Measurements from ENCODE around the gene TACC2.
"Not testable (repeated sequence)": the region's sequence is repeated elsewhere in the genome, so short reads cannot be mapped to it uniquely, and the experiment has no call there.

The TACC2 gene

DNA sequence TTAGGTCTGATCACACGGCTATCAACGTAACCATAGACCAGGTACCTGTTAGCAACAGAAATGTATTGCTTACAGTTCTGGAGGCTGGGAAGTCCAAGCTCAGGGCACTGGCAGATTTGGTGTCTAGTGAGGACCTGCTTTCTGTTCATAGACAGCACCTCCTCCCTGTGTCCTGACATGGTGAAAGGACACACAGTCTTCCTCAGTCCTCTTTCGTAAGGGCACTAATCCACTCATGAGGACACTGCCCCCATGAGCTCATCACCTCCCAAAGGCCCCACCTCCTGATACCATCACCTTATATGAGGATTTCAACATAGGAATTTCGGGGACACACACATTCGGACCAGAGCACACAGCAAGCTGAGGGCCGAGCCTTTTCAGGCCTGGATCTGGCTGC is 210.7 kb downstream of the TACC2 start:
- DNase-seq = no peak

DNA sequence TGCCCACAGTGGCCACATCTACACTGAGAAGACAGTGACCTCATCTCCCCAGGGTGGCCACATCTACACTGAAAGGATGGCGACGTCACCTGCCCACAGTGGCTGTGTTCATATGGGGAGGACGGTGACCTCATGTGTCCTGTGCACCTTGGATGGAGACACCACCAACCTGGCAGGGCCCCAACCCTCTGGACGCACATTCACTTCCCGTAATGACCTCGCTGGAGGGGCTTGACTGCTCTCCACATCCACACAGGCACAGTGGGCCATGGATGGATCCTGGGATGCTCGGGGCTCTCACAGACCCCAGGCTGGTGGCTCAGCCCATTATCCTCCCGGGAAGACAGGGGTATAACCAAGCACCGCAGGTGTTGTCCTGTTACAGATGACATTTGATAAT is 212.4 kb downstream of the TACC2 start:
- DNase-seq = no peak

DNA sequence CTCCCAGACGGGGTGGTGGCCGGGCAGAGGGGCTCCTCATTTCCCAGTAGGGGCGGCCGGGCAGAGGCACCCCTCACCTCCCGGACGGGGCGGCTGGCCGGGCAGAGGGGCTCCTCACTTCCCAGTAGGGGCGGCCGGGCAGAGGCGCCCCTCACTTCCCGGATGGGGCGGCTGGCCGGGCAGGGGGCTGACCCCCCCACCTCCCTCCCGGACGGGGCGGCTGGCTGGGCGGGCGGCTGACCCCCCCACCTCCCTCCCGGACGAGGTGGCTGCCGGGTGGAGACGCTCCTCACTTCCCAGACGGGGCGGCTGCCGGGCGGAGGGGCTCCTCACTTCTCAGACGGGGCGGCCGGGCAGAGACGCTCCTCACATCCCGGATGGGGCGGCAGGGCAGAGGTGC is 214.2 kb downstream of the TACC2 start:
- not testable (repeated sequence) for DNase-seq

DNA sequence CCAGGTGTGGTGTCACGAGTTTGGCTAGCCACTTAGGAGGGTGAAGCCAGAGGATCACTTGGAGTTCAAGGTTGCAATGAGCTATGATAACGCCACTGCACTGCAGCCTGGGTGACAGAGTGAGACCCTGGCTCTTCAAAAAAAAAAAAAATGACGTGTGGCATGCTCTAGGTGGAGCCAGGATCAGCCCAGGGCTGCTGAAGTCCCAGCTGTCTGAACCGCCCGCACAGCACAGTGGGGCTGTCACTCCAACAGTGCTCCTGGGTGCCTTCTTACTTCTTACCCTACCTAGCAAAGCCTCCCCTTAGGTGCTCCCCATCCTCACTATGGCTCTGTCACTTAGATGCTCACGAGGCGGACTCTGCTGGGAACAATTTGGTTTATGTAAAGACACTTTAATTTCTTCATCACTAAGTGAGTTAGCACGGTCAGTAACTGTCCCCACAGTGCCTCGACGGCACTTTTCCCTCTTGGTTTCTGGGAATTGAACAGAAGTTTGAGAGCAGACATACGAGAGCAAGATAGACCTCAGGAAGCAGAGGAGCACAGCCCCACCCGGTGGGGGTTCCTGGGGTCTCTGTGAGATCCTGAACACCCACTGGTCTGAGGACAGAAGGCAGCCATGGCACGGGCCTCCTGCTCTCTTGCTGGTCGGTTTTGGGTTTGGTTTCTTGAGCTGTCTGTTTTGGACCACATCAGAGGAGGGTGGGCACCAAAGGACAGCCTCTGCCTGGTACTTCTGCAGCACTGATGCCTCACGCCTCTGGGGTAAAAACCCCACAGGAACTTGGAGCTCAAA is 215.9 kb downstream of the TACC2 start:
- no peak for DNase-seq

DNA sequence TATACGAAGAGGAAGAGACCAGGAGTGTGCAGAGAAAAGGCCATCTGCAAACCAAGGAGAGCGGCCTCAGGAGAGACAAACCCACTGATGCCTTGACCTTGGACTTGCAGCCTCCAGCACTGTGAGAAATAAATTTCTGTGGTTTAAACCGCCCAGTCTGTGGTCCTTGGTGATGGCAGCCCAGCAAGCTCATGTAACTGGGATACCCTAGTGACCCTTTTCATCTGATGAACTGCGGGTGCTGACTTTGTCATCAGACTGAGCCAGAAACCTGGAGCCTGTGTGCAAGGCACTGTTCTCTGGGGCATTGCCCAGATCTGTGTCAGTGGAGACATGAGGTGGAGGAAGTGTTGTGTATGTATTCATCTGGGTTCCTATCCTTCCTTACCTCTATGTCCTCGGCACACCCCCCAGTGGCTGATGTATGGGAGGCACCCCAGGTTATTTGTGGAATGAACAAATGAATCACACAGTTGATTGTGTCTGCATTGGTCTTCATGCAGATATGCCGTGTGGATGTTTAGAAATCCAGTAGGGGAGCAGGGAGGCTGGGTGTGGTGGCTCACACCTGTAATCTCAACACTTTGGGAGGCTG is 217.6 kb downstream of the TACC2 start:
- no peak for DNase-seq

DNA sequence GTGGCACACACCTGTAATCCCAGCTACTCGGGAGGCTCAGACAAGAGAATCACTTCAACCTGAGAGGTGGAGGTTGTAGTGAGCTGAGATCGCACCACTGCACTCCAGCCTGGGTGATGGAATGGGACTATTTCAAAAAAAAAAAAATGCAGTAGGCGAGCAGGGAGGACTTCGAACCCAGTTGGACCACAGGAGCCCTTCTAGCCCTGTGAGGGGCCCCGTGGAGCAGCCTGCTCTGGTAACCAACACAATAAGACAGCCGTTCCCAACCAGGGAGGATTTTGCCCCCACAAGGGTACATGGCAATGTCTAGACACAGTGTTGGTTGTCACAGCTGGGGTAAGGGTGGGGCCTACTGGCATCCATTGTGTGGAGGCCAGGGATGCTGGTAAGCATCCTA is 218.2 kb downstream of the TACC2 start:
- DNase-seq = no peak

DNA sequence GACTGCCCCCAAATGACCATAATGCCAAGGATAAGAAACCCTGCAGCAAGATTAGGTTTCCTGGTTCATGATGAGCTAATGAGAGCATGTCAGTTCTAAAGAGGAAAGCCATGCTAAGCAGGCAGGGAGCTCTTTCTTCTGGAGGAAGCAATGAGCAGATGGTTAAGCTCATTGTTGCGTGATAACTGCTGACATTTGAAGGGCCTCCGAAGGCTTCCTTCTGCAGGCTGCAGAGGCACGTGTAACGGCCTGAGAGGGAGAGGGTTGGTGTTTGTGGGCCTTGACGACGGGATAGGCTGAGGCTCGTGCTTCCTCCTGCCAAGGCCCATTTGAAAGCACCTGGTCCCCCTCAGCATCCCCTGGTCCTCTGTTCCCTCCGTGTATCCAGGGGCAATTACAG is 218.6 kb downstream of the TACC2 start:
- DNase-seq = no peak

DNA sequence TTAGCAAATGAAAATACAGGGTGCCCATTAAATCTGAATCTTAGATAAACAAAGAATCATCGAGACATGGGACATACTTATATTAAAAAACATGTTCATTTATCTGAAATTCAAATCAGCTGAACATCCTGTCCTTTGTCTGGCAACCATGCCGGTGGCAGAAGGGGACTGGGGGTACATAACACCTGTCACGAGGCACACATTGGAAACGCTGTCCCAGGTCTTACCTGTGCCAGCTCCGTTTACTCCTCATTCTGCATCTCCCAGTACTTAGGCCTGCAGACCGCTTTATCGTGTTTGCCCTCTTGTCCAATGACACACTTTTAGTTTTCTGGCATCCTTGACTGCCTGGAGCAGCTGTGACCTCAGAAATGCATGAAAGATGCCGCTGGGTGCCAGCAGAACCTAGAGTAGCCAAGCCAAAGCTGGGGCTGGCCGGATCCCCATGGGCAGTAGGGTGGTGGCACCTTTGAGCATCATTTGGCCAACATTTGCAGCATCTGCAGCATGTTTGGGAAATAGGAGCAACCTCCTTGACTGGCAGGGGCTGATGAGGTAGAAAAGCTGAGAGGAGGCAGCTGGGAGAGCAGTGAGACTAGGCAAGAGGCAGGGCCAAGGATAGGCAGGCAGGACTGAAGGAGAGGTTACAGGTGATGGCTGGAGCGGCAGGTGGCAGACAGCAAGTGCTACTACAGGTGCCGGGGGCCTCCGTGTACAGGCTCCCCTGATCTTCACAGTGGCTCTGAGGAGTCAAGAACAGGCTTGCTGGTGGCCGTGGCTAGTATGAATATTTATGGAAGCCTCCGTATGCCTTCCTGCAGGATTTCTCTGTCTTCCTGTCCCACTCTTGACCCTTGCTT is 219.8 kb downstream of the TACC2 start:
- no peak for DNase-seq

DNA sequence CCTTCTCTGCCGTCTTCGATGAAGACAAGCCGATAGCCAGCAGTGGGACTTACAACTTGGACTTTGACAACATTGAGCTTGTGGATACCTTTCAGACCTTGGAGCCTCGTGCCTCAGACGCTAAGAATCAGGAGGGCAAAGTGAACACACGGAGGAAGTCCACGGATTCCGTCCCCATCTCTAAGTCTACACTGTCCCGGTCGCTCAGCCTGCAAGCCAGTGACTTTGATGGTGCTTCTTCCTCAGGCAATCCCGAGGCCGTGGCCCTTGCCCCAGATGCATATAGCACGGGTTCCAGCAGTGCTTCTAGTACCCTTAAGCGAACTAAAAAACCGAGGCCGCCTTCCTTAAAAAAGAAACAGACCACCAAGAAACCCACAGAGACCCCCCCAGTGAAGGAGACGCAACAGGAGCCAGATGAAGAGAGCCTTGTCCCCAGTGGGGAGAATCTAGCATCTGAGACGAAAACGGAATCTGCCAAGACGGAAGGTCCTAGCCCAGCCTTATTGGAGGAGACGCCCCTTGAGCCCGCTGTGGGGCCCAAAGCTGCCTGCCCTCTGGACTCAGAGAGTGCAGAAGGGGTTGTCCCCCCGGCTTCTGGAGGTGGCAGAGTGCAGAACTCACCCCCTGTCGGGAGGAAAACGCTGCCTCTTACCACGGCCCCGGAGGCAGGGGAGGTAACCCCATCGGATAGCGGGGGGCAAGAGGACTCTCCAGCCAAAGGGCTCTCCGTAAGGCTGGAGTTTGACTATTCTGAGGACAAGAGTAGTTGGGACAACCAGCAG is 221.7 kb downstream of the TACC2 start:
- DNase-seq = no peak

DNA sequence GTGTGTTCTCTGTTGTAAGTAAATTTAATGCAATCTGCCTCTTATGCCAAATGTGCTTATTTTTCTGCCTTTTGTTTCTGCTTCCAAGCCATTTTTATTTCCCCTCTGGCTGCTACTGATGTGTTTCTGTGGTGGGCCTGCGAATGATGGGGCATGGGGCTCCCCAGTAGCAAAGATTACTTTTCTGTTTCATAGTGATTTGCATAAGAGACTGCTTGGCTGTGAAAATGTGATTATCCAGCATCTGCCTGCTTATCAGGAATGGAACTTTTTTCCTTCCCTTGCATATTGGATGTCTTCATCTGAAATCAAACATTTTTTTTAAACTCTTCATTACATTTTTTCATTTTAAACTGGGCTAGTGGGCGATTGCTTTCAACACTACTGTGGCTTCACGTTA is 224.4 kb downstream of the TACC2 start:
- DNase-seq = no peak

DNA sequence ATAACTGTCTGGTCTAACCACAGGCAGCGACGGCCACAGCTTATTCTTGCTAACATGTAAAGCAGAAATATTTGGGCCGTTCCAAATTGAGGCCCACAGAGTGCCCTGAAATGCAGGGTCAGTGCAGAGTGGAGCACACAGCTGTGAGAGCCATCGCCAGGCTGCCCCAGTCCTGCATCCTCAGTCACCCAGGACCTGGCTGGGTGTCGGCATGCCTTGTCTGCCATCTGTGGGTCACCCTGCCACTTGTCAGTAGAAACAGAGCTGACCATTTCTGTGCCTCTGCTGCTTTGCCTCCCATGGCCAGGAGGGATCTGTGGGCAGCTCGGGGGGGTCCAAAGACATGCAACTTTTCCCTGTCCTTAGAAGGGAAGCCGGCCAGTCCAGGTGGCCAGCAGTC is 224.8 kb downstream of the TACC2 start:
- no peak for DNase-seq

DNA sequence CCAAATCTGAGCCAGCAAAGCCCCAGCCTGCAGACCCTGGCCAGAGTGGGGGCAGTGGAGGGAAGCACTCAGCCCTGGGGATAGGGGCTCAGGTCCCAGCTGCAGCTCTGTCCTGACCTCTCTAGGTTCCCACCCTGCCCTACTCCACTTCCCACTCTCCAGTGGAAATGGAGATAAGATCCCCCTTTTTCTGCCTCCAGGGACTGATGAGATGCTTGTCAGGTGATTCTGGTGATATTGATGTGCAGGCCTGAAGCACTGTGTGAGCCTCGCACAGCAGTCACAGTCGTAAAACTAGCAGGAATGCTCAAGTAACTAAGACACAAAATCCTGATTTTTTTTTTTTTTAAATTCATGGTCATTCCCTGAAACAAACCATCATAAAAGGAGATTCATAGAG is 227.1 kb downstream of the TACC2 start:
- DNase-seq = no peak

DNA sequence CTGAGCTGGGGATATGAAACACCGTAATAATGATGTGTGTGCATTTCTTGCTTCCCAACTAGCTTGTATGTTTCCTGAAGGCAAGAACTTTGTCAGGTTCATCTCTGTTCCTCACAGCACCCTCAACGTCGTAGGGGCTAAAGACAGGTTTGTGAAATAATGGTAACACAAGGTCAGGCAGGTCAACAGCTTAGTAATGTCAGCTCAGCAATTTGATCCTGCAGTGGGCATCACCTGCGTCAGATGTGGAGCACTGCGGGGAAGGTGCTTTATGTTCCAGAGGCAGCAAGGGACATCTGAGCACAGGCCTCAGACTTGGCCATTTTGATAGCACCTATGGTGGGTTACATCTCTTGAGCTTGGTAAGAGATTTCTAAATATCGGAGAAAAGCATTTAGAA is 230.4 kb downstream of the TACC2 start:
- no peak for DNase-seq

DNA sequence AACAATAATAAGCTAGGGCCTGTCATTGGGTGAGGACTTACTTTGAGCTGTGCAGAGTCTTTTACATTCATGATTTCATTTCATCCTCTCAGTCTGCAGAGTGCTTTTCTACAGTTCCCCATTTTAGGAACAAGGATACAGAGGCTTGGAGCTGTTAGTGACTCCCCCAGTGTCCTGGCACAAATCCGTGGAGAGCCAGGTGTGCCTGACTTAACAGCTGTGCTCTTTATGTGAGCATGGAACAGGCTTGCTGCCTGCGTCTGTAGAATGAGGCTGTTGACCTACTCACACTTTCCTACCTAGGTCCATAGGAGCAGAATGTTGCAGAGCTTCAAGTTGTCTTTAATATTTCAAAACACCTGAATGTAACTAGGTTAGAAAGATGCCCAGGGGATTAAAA is 231.8 kb downstream of the TACC2 start:
- no peak for DNase-seq

DNA sequence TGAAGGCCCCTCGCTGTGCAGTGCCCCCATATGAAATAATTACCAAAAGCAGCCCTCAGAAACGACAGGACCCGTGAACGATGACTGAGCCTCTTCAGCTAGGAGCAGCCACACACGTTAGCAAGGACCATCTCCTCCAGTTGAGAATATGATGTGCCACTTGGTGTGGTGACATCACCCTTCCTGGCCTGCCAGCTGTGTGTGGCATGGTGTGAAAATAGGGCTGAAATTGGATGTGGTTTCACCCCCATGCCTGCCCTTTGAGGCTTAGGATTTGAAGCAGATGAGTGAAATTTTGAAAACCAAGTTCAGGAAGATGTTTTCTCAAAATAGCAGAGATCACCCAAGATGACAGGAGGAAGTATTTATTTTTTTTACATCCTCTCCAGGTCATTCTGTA is 233.0 kb downstream of the TACC2 start:
- no peak for DNase-seq

DNA sequence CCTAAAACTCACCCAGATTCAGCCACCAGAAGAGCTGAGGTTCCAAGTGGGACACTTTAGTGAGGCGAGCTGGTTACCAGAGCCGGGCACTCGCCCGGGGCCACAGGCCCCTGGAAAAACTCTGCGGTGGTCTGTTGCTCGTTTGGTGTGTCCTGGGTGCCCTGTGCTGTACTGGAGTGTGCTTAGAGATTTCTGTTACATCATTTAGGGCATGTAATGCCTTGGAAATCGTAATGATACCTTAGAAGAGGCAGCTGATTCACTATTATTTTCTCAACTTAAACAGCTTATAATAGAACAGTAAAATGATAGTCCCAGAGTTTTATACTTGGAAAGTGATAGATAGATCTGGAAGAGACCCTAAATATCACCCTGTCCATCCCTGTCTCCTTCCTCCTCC is 233.7 kb downstream of the TACC2 start:
- DNase-seq = no peak

DNA sequence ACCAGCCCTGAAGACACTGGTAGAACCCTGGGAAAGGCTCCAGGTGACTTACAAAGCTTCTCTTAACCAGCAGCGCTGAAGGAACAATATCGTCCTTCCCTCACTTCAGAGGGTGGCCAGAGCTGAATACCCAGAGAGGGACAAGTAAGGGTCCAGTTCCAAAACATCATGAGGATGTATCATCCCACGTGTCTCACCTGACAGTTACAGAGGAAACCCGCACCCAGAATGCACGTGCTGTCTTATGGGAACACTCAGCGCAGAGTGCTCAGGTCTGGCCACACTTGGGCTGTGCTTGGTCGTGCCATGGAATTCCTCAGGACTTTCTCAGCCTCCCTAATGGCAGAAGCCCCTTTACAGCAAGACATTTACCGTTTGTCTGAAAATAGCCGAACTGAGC is 235.2 kb downstream of the TACC2 start:
- DNase-seq = no peak

DNA sequence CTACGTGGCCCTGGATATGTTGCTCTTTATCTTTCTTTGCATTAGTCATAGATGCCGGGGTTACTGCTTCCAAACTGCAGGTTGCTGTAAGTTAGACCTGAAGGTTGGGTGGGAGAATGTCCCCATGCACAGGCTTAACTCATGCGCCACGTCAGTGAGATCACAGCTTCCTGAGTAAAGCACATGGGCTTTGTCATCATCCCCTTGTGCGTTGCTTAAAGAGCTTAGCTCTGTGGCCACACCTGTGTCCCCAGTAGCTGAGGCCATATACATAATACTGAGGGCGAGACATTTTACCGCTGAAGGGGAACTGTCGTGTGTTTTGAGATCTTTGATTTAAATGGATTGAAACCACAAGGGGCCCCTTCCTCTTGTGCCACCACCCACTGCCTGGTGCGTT is 236.4 kb downstream of the TACC2 start:
- no peak for DNase-seq

DNA sequence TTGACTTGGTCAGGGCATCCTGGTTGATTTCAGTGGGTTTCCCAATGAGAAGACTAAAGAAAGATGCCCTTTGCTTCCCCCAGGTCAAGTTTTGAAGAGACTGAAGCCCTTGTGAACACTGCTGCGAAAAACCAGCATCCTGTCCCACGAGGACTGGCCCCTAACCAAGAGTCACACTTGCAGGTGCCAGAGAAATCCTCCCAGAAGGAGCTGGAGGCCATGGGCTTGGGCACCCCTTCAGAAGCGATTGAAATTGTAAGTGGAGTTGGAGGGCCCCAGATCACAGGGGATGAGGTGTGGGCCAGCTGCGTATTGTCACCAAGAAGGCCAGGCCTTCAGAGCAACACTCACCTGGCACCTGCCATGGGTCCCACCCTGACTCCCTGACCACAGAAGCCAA is 238.8 kb downstream of the TACC2 start:
- no peak for DNase-seq

DNA sequence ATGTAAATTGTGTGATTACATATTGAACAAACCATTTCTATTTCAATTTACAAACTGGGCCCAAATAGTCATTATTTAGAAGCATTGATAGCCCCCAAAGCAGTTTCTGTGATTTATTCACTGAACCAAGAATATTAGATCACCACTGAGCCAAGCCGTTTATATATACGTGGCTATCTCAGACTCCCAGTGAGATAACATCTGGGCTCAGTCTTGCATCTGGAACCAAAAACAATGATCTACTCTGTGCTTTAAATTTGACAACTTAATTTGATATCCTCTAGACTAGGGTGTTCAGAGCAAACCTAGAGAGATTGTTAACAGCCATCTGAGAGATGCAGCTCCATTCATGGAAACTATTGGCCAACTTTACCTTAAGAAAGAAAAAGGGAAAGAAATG is 240.7 kb downstream of the TACC2 start:
- no peak for DNase-seq

DNA sequence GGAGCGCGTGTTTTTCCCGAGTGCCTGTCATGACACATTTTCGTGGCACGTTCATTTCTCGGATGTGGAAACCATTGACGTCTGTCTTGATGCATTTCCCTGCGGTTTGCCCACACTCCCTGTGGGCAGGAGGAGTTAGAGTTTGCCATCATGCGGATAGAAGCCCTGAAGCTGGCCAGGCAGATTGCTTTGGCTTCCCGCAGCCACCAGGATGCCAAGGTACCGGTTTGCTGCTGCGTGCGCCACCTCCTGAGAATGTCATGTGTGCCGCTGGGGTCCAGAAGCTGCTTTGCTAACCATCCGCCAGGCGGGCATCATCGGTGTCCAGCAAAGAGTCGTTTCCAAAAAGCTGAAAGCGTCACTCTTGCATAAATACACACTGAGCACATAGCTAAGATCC is 241.3 kb downstream of the TACC2 start:
- DNase-seq = no peak

DNA sequence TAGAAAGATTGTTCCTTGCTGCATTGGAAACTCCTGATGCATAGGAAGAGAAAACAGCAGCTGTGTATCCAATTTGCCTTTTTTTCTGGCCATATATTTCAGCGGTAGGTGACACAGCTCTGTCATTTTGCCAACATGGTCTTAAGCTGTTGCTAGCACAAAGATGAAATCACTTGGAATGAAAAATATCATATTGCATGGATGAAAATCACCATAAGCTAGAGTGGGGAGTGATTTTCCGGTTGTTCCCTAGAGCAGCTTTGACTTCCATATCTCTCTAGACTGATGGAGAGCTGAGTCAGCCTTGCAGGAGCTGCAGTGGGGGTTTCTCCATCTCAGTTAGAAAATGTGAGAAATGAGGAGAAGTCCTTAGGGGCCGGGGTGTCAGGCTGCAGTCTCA is 243.8 kb downstream of the TACC2 start:
- no peak for DNase-seq

DNA sequence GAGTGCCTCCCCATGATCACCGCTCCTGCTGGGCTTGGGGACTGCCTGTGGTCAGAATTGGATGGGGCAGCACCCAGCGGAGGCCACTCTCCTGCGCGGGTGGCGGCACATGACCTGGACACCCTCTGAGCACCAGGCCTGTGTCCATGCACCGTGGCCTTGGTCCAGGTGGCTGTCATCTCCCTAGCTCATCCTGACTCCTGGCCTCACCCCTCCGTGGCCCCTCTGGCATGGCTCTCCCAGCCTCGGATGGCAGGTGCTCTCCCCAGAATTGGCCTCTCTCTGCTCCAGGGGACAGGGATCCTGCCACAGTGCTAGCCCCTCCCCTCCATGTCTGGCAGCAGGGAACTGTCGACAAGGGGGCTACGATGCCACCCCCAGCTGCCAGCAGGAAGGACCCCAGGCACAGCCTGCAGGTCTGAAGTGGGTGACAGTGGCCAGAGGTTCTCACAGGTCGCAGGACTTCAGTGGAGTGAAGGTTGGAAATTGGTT is 244.9 kb downstream of the TACC2 start:
- no peak for DNase-seq

All from stimulated activated CD4-positive, alpha-beta T cell treated with anti-CD3 and anti-CD28 coated beads, Interleukin-1b, Interleukin-23, amount 100 ng/mL, for 48 hours (primary cell).